AG04450 (cell line): ENCODE data around the gene PODXL2. TPM values are rescaled to one million over a fixed set of nuclear protein-coding genes. Genes with fewer than 3 reads are reported as not detected.

Experiments used
- CTCF ChIA-PET: fragments of 300-600, 350-600 bp; formaldehyde crosslinking; extraction: SDS; loops from one replicate; lab custom pipeline; 2022; ENCODE audit warnings: antibody characterized with exemption, inconsistent platforms; lab: Charles Lee
- POLR2A ChIA-PET: fragments of 350-600 bp; formaldehyde crosslinking; extraction: SDS; loops from one replicate; lab custom pipeline; 2021; ENCODE audit warnings: antibody characterized with exemption, inconsistent platforms; lab: Yijun Ruan, JAX
- DNase-seq: peaks from one replicate; pipeline ENCODE4 v3.0.0-alpha.2; 2011; ENCODE audit warnings: low read depth, low spot score
- H3K27ac ChIP-seq: one replicate; pipeline ENCODE4 v1.5.1; 2012; ENCODE audit warnings: low read depth, low read length, control low read depth
- H3K27me3 ChIP-seq: one replicate; pipeline ENCODE4 v1.6.0; 2012; ENCODE audit warnings: low read length; ENCODE audit not compliant: control insufficient read depth, insufficient read depth
- H3K4me3 ChIP-seq: 2 replicates; pipeline ENCODE4 v1.5.1; 2011; ENCODE audit warnings: mild to moderate bottlenecking, low read depth, low read length, control low read depth
- H3K9me3 ChIP-seq: 2 replicates; pipeline ENCODE4 v1.5.1; 2012; ENCODE audit warnings: low read length; ENCODE audit not compliant: control insufficient read depth, insufficient read depth
- CTCF ChIP-seq: IDR thresholded peaks from 2 replicates; pipeline ENCODE4 v1.5.1; 2011; ENCODE audit warnings: low read depth, low read length, control low read depth, inconsistent platforms
- polyA plus RNA-seq: library from polyadenylated mRNA; depleted of rRNA; stranded (reverse); fragments of >200 nt; gene quantifications from 2 replicates; pipeline ENCODE4 v1.2.3, GENCODE V29; 2011

PODXL2 gene
- polyA plus RNA-seq, 1 experiment: 1.5 TPM

GRCh38 chr3:127689266-127689860, 60.4 kb downstream of the PODXL2 start:
- ChIA-PET POLR2A (interaction anchor here (0.6 to 1.9 kb wide), 3 partner anchors 8 to 114 kb away, joined by 4 to 11 read pairs (median 8); no protein-coding TSS in a partner anchor), CTCF (interaction anchor here (0.6 to 2.6 kb wide), 8 partner anchors 10 to 282 kb away, joined by 3 to 8 read pairs (median 4); no protein-coding TSS in a partner anchor)
- no peak for TF ChIP-seq CTCF
- no peak overlapping the region for H3K4me3 ChIP-seq
- DNase-seq: no peak
- H3K27ac ChIP-seq: peak overlapping the region; percentile 93
- H3K9me3 ChIP-seq: no peaks in the 10 kb centered on the region; the same call in 1 of the 2 replicates
- H3K27me3 ChIP-seq: no peaks in the 10 kb centered on the region

GRCh38 chr3:127690106-127690505, 61.1 kb downstream of the PODXL2 start:
- POLR2A ChIA-PET: interaction anchor here (0.6 to 1.9 kb wide), 3 partner anchors 9 to 115 kb away, joined by 4 to 11 read pairs (median 8); no protein-coding TSS in a partner anchor

GRCh38 chr3:127690823-127691452, 62.0 kb downstream of the PODXL2 start:
- H3K4me3 ChIP-seq: no peak overlapping the region
- DNase-seq: no peak
- H3K9me3 ChIP-seq: no peaks in the 10 kb centered on the region; the same call in 1 of the 2 replicates
- no peaks in the 10 kb centered on the region for H3K27me3 ChIP-seq
- POLR2A ChIA-PET: interaction anchor here (1.0 to 1.9 kb wide), 2 partner anchors 10 to 100 kb away, joined by 3 to 8 read pairs; no protein-coding TSS in a partner anchor
- CTCF ChIA-PET: interaction anchor here (0.6 to 2.6 kb wide), 12 partner anchors 13 to 364 kb away, joined by 3 to 13 read pairs (median 5); partner anchors contain the start of gene MGLL
- peak overlapping the region; percentile 93 for H3K27ac ChIP-seq
- TF ChIP-seq CTCF: peak; percentile 77

More at GRCh38 chr3:127690106-127690505, 61.1 kb downstream of the PODXL2 start:
- no peaks in the 10 kb centered on the region; the same call in 1 of the 2 replicates for H3K9me3 ChIP-seq
- no peak overlapping the region for H3K4me3 ChIP-seq
- CTCF ChIA-PET: interaction anchor here (1.0 to 2.6 kb wide), 8 partner anchors 10 to 365 kb away, joined by 3 to 8 read pairs (median 5); no protein-coding TSS in a partner anchor
- no peaks in the 10 kb centered on the region for H3K27me3 ChIP-seq
- no peak for DNase-seq
- TF ChIP-seq CTCF: no peak
- peak overlapping the region; percentile 93 for H3K27ac ChIP-seq

GRCh38 chr3:127691489-127691888, 62.5 kb downstream of the PODXL2 start:
- Histone ChIP-seq H3K9me3 (no peaks in the 10 kb centered on the region; the same call in 1 of the 2 replicates), H3K4me3 (no peak overlapping the region), H3K27me3 (no peaks in the 10 kb centered on the region), H3K27ac (peak overlapping the region; percentile 31)
- no peak for TF ChIP-seq CTCF
- DNase-seq: no peak
- ChIA-PET CTCF (interaction anchor here (0.6 to 2.6 kb wide), 11 partner anchors 14 to 364 kb away, joined by 3 to 13 read pairs (median 6); partner anchors contain the start of gene MGLL), POLR2A (interaction anchor here (1.0 to 1.9 kb wide), 2 partner anchors 10 to 100 kb away, joined by 3 to 8 read pairs; no protein-coding TSS in a partner anchor)
